AG04449 (cell line): ENCODE data around the gene EHMT1.

Experiments used
- CTCF ChIA-PET: fragments of 350-600 bp; formaldehyde crosslinking; extraction: SDS; loops from one replicate; lab custom pipeline; 2021; ENCODE audit warnings: antibody characterized with exemption; lab: Yijun Ruan, JAX
- POLR2A ChIA-PET: fragments of 400-600, 350-600 bp; formaldehyde crosslinking; extraction: SDS; loops from one replicate; lab custom pipeline; 2020; ENCODE audit warnings: antibody characterized with exemption, inconsistent platforms; lab: Yijun Ruan, JAX
- DNase-seq: peaks from one replicate; pipeline ENCODE4 v3.0.0-alpha.2; 2010; ENCODE audit warnings: low read depth, low spot score
- H3K4me3 ChIP-seq: 2 replicates; pipeline ENCODE4 v1.5.1; 2011; ENCODE audit warnings: low read depth, mild to moderate bottlenecking, control low read depth, low read length
- TF ChIP-seq, protein P1 (sequence below): IDR thresholded peaks from one replicate; pipeline ENCODE4 v1.5.1; 2011; ENCODE audit warnings: mild to moderate bottlenecking, moderate library complexity, low read length, control low read depth, inconsistent platforms; ENCODE audit not compliant: insufficient read depth; ENCODE audit errors: missing control alignments

The EHMT1 gene

GRCh38 chr9:137697193-137697592, 78.4 kb downstream of the EHMT1 start:
- H3K4me3 ChIP-seq = no peak overlapping the region
- TF ChIP-seq, protein P1, sequence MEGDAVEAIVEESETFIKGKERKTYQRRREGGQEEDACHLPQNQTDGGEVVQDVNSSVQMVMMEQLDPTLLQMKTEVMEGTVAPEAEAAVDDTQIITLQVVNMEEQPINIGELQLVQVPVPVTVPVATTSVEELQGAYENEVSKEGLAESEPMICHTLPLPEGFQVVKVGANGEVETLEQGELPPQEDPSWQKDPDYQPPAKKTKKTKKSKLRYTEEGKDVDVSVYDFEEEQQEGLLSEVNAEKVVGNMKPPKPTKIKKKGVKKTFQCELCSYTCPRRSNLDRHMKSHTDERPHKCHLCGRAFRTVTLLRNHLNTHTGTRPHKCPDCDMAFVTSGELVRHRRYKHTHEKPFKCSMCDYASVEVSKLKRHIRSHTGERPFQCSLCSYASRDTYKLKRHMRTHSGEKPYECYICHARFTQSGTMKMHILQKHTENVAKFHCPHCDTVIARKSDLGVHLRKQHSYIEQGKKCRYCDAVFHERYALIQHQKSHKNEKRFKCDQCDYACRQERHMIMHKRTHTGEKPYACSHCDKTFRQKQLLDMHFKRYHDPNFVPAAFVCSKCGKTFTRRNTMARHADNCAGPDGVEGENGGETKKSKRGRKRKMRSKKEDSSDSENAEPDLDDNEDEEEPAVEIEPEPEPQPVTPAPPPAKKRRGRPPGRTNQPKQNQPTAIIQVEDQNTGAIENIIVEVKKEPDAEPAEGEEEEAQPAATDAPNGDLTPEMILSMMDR = no peak
- DNase-seq = no peak
- ChIA-PET POLR2A (no interaction called here), CTCF (interaction anchor here (0.9 to 1.6 kb wide), 4 partner anchors 8 to 24 kb away, joined by 3 to 8 read pairs (median 4); no protein-coding TSS in a partner anchor)

DNA sequence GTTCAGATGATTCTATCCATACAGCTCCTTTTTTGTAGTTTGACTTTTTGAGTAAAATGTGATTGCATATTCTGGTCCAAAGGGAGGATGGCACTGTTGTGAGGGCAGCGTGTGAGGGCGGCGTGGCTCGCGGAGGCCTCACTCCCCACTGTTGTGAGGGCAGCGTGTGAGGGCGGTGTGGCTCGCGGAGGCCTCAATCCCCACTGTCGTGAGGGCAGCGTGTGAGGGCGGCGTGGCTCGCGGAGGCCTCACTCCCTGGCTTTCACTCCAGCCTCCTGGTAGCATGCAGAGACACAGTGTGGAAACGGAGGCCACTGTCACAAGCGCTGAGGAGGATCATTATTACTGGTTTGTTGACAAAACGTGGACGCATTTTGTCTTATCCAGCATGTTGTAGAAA, 79.0 kb downstream of the EHMT1 start:
- TF ChIP-seq, protein P1 = no peak
- ChIA-PET CTCF (interaction anchor here (0.9 to 1.6 kb wide), 4 partner anchors 9 to 24 kb away, joined by 3 to 8 read pairs (median 4); no protein-coding TSS in a partner anchor), POLR2A (no interaction called here)
- no peak overlapping the region for H3K4me3 ChIP-seq
- no peak for DNase-seq

DNA sequence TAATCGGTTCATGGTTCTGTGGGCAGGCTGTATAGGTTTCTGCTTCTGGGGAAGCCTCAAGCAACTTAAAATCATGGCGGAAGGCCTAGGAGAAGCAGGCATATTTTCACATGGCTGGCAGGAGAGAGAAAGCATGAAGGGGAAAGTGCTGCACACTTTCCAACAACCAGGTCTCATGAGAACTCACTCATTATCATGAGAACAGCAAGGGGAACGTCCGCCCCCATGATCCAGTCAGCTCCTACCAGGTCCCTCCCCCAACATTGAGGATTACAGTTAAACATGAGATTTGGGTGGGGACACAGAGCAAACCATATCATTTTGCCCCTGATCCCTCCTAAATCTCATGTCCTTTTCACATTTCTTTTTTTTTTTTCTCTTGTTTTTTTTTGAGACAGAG, 82.1 kb downstream of the EHMT1 start:
- no peak for DNase-seq
- no peak overlapping the region for H3K4me3 ChIP-seq
- TF ChIP-seq, protein P1 = no peak
- ChIA-PET POLR2A (no interaction called here), CTCF (interaction anchor here (0.7 kb wide), 1 partner anchor 85 kb away, joined by 3 read pairs; no protein-coding TSS in a partner anchor)

DNA sequence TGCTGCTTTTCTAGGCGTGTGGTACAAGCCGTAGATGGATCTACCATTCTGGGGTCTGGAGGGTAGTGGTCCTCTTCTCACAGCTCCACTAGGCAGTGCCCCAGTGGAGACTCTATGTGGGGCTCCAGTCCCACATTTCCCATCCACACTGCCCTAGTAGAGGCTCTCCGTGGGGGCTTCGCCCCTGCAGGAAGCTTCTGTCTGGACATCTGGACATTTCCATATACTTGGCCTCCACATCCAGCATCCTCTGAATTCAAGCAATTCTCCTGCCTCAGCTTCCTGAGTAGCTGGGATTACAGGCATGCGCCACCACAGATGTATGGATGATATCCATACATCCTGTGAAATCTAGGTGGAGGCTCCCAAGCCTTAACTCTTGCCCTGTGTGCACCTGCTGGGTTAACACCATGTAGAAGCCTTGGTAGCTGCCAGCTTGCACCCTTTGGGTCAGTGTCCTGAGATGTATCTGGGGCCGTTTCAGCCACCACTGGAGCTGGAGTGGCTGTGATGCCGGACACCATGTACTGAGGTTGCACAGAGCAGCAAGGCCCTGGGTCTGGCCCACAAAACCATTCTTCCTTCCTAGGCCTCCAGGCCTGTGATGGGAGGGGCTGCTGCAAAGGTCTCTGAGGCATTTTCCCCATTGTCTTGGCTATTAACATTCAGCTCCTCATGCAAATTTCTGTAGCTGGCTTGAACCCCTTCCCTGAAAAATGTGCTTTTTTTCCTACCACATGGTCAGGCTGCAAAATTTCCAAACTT, 84.0 kb downstream of the EHMT1 start:
- ChIA-PET CTCF (interaction anchor here (1.5 kb wide), 1 partner anchor 28 kb away, joined by 3 read pairs; no protein-coding TSS in a partner anchor), POLR2A (no interaction called here)
- DNase-seq = no peak
- TF ChIP-seq, protein P1 = no peak
- H3K4me3 ChIP-seq = no peak overlapping the region

GRCh38 chr9:137703842-137704508, 85.2 kb downstream of the EHMT1 start:
- ChIA-PET CTCF (no interaction called here), POLR2A (no interaction called here)
- no peak for DNase-seq
- H3K4me3 ChIP-seq = no peak overlapping the region
- TF ChIP-seq, protein P1 = no peak

DNA sequence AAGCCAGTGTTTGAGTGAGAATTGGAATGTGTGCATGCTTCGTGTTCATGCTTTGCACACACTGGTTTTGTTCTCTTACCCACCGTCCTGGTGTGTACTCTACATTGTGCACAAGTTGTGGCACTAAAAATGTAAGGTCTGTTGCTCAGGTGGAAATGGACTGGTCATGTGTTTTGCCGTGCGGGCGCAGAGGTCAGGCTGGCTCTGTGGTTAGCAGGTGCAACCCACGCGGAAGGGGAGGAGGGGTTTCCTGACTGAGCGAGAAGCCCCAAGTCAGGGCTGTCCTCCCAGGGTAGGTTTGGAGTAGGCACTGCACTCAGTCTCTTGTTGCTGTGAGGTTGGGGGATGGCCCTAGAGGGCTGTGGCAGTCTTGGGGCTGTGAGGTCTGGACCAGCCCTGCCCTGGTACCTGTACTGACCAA, 86.6 kb downstream of the EHMT1 start:
- TF ChIP-seq, protein P1 = no peak
- no peak for DNase-seq
- H3K4me3 ChIP-seq = no peak overlapping the region
- ChIA-PET CTCF (interaction anchor here (1.4 kb wide), 1 partner anchor 33 kb away, joined by 5 read pairs; no protein-coding TSS in a partner anchor), POLR2A (no interaction called here)
